Measurements from ENCODE around the gene MAP2K1.

MAP2K1 gene

DNA sequence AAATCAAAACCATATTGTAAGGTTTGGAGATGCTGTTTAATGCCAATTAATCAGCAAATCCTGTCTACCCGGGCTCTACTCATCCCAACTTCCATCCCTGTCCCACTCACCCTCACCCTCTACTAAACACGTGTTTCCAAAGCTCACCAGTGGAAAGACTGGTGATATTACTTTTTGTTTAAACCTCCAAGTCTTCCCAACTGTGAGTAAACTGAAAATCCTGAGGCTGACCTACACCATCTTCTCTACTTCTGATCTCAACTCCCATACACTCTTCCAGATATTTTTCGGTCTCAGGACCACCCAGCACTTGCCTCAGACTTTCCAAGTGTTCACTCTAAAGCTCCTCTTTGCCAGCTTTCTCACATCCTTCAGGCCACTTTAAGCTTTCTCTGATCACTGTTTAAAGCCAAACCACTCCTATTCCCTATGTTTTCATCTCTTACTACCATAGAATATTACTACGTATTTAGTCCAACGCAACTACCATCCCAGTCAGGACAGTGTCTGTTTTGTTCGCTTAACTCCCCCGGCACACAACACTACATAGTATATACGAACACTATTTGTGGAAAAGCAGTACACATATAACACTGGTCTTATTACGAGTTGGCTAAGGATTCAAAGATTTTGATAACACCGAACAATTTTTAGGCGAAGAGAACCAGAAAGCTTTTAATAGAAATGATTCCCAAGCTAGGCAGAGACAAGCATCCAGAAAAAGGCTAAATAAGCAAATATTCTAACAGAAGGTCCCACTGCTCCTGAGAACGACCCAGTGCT lies 117.3 kb downstream of the MAP2K1 start:
- DNase-seq (ENCODE audit: low read depth in 2 of 2): no peak

DNA sequence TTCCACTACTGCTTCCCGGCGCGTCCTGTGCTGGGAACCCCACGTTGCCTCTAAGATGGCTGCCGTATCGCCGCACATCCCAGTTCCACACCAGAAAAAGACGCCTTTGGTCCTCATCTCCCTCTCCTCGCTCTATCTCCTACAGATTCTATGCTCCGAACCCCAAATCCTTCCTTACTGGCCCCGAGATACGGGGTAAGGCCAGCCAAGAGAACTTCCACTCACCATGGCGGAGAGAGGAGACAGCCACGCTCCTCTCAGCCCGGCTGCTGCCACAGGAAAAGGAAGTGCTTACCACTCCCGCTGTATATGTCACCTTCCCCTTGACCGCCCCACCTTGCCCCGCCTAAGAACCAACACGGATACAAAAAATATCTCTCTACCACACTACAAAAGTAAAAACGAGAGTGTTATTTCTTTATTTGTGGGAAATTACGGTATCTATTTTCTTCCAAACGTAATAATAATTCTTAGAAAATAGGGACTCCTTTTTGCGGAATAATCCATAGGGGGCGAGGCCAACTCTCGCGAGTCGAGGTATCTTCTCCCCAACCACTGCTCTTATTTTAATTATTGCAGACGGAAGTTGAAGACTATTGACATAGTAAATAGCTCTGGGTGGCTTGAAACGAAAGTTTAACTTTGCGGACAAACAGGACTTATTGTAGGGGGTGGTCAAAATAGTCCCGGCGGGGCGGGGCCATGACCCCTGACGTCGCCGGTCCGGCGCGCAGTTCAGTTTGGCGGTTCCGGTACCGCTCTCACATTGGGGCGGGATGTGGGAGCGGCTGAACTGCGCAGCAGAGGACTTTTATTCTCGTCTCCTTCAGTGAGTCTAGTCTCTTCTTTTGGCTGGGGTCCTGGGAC lies 118.1 kb downstream of the MAP2K1 start, which contains the start of the genes RPL4 and ZWILCH:
RPL4 (minus strand) TSS at position 293 of the 867 bp plus-strand sequence; CDS start at position 228, 65 bp downstream.
ZWILCH (plus strand) TSS at position 764 of the 867 bp plus-strand sequence; CDS start at position 777, 13 bp downstream.
- DNase-seq (ENCODE audit: low read depth in 2 of 2): peak; percentile 49 to 53

DNA sequence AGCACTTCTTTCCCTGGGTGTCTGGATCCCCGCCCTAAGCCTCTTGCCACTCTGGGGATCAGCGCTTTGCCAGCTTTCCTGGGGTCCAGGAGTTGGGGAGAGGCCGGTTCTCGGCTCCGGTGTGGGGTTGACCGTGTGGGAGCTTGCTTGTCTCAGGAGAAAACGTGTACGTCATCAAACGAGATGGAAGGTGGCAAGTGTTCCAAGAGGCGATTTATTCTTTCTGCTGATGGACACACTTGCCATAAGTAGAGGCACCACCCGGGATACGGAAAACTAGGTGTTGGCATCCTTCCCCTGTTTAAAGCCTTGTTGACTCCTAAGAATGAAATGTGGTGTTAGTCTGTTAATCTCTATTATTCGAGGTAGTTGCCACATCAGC lies 118.7 kb downstream of the MAP2K1 start:
- DNase-seq (ENCODE audit: low read depth in 2 of 2): no peak

DNA sequence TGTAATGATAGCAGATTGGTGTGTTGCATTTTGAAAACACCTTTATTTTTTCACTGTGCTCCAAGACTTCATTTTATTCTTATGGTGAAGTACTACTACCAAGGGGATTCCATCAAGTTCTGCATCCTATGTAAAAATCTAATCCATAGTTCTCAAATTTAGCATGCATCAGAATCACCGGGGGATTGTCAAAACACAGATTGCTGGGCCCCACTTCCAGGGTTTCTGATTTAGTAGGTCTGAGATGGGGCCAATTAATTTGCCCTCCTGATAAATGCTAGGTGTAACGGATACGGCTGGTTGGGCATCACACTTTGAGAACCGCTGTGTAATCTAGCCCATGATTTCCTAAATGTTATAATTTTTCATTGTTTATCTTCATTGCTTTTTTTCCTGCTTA lies 119.1 kb downstream of the MAP2K1 start:
- no peak for DNase-seq (ENCODE audit: low read depth in 2 of 2)

DNA sequence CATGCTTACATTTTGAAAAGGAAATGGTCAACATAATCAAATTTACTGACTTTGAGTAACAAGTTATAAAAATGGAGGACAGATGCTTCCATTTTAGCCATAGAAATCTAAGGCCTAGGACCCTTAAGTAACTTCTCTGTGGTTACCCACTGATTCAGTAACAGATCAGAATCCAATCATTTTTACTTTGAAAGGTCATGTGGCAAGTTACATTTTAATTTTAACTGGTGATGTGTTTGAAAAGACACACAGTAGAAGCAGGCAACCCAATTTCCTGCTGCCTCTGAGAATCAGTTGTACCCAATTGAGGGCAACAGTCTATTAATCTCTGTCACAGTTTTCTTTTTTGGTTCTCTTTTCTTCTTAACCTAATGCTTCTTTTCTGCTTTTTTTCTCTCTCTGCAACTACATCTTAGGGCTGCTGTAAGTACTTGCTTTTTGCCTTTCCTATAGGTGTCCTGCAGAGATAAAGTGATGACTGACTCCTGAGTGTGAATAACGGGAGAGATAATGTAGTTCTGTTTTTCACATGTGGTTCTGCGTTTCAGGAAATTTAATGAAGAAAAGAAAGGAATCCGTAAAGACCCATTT lies 121.7 kb downstream of the MAP2K1 start:
- DNase-seq (ENCODE audit: low read depth in 2 of 2): no peak

DNA sequence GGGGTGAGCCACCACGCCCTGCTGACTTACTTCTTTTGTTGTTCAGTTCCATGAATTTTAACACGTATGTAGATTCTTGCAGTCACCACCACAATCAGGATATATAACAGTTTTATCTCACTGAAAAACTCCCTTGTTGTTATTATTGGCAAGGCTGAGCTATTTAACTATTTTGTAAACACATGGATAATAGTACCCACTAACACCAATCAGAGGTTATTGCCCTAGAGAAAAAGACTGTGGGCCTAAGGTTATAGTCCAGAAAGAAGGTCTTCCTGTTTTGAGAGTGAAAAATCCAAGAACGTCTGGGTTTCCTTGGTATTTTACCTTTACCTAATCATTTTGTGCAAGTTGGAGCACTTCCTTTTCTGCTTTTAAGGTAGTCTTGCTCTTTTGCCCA lies 127.9 kb downstream of the MAP2K1 start:
- no peak for DNase-seq (ENCODE audit: low read depth in 2 of 2)

DNA sequence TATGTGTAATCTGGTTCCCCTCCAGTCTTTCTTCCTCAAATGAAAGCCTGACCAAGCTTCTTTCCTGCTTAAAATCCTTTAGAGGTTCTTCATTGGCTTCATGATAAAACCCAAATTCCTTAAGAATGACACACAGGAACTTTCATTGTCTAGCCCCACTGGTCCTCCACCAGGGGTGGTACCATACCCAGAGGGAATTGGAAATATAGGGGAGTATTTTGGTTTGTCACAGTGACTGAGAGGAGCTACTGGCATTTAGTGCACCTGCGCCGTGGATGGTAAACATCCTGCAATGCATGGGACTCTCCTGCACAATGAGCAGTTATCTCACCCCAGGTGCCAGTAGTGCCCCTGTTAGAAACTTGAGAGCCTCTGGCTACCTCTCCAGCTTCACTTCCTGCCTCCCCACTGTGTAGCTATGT lies 129.2 kb downstream of the MAP2K1 start:
- no peak for DNase-seq (ENCODE audit: low read depth in 2 of 2)

DNA sequence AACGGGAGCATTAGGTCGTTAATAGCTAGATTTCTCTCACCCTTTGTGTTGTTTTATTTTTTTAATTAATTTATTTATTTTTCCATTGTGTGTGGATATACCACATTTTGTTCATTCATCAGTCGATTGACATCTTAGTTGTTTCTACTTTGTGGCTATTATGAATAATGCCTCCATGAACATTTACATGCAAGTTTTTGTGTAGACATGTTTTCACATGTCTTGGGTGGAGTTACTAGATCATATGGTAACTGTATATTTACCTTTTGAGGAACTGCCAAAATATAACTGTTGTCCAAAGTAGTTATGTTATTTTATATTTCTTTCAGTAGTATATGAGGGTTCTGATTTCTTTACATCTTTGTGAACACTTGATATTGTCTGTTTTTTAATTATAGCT lies 137.2 kb downstream of the MAP2K1 start:
- DNase-seq (ENCODE audit: low read depth in 2 of 2): no peak

DNA sequence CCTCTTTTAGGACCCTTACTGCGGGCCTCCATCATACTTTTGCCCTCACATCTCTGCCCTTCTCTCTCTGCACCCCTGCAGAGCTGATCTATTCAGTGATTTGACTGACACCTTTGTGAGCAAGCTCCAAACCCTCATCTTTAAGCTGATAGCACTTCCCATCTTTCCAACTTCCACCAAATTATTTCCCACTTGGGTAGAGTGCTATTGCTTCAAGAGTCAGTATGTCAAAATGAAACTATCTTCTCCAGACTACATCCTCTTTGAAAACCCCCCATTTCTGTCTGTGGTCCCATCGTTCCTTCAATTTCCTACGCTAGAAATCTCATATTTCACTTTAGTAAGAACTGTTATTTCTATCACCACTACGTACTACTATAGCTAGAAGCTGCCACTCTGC lies 138.1 kb downstream of the MAP2K1 start:
- DNase-seq (ENCODE audit: low read depth in 2 of 2): no peak

DNA sequence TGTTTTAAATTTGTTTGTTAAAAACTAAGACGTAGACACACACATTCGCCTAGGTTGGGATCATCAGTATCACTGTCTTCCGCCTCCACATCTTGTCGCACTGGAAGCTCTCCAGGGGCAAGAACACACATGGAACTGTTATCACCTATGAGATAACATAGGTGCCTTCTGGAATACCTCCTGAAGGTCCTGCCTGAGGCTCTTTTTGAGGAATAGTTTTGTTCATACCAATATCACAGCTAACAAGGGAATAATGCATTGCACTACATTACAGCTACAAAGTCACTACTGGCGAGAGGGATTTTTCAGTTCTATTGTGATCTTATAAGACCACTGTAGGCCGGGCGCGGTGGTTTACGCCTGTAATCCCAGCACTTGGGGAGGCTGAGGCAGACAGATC lies 148.3 kb downstream of the MAP2K1 start:
- DNase-seq (ENCODE audit: low read depth in 2 of 2): no peak

Measured in stimulated activated CD8-positive, alpha-beta memory T cell treated with anti-CD3 and anti-CD28 coated beads, Interleukin-7, amount 100 ng/mL, for 1 hour (primary cell).